A549 treated with AZD2906 at 1 μM for 4 hours (cell line): Measurements from ENCODE around the gene CTNNA2. TPM values are rescaled to one million over a fixed set of nuclear protein-coding genes. Genes with fewer than 3 reads are reported as not detected.

ENCODE experiments used
- total RNA-seq: library from RNA; stranded (reverse); fragments of 200-300 nt; extraction: Qiagen RNA extraction; gene quantifications from 5 replicates; pipeline ENCODE4 v1.2.3, GENCODE V29; 2022

The CTNNA2 gene
- 0.08 to 0.62 TPM (median 0.26 TPM) in 5 replicates for total RNA-seq

DNA sequence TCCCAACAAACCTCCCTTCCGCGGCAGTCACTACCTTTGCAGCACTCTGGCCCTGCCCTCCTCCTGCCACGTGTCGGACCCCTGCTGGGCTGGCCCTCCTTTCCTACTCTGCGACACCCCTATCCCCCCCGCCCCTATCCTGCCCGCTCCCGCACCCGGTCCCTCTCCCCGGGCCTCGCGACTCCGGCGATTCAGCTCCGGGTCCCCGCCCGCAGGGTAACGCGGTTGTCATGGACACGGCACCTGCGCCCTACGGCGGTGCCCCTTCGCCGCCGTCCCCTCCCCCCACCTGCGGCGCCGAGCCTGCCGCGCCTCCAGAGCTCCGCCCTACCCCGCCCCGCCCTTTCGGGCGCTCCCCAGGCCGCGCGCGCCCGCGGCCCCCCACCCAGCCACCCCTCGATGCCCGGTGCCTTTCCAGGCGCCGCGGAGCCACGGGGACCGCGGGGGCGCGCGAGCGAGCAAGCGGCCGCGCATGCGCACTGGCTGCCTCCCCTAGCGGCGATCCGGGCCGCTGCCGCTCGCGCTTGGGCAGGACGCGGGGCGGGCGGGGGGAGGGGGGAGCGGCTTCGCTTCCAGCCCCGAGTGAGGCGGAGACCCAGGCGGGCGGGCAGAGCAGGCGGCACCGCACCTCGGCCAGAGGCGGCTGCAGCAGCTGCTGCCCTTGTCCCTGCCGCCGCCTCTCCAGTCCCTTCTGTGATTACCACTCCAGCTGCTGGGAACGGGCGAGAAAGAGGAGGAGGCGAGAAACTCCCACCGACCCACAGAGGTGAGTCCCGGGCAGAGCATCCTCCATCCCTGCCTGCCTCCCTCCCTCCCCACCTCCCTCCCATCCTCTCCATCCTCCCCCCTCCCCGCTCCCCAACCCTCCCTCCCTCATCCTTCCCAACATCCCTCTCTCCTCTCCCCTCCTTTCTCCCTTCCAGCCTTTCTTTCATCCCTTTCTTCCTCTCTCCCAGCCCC is at the start of gene CTNNA2:
CTNNA2 (plus strand) TSS at position 610 of the 960 bp plus-strand sequence.

DNA sequence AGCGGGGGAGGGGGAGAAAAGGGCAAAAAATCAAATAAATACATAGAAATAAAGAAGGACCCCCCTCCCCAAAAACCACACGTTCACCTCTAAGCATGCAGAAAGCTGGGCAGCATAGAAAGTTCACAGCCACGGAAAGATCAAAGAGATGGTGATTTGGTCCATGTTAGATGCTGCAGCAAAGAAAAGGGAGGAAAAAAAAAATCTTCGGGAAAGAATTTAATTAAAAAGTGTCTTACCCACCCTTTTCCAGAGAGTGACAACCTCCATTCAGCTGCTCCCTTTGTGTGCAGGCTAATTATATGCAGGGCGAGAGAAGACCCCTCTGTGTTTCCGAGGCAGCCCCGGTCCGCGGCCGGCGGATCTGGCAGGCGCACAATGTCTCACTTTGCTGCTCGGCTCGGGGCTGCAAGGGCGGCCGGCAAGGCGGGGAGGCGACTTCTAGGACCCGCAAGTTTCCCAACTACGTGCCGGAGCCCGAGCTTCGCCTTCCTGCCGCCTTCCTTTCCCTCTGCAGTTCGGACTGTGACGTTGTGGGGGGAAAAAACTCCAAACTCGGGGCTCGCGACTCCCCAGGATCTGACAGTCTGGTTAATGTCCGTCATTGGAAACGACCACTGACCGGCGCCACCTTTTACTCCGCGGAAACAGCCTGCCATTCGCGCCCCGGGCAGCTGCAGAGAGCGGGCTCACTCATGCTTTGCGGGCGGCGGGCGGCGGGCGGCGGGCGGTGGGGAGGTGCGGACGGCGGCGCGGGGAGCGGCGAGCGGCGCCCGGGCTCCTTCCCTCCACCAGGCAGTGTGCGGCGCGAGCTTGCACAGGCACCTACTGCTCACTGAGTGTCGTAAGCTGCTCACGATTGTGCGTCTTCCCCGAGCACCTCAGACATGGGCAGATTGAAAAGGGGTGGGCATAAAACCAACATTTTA is 791.3 kb downstream of the CTNNA2 start, which contains the start of gene LRRTM1:
LRRTM1 (minus strand) TSS at position 844 of the 929 bp plus-strand sequence. CDS start 933 bp downstream, outside the sequence.

